Glomerular visceral epithelial cell (primary cell): ENCODE results near the gene DBP.

ENCODE experiments used
- DNase-seq: peaks from one replicate; pipeline ENCODE4 v3.0.0-alpha.2; 2016; ENCODE audit errors: extremely low spot score

Gene DBP

GRCh38 chr19:48609571-48610108, 27.5 kb downstream of the DBP start:
- no peak for DNase-seq

DNA sequence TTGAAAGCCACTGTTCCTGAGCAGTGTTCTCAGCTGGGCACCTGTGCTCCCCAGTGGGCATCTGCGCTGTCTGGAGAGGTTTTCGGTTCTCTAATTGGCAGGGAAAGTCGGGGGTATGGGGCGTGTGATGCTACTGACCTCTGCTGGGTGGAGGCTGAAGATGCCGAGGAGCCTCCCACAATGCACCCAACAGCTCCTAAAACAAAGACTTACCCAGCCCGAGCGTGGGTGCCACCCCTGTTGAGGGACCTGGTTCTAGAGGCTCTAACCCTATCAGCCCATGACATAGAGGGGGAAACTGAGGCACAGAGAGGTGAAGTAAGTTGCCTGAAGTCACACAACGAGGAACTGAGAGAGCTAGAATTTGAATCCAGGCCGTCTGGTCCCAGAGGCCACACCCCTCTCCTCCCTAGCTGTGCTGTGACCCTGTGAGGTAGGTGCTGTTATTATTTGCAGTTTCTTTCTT, 28.3 kb downstream of the DBP start:
- no peak for DNase-seq

- DNase-seq: no peak
Observed at GRCh38 chr19:48607359-48607755, 29.8 kb downstream of the DBP start.

GRCh38 chr19:48606463-48607358, 30.5 kb downstream of the DBP start, which contains the start of gene SPACA4:
TSS of gene SPACA4 (plus strand) at chr19:48606742. CDS start at chr19:48606979, 237 bp downstream.
- DNase-seq: no peak

- DNase-seq: no peak
Observed at GRCh38 chr19:48603850-48604249, 33.3 kb downstream of the DBP start.

DNA sequence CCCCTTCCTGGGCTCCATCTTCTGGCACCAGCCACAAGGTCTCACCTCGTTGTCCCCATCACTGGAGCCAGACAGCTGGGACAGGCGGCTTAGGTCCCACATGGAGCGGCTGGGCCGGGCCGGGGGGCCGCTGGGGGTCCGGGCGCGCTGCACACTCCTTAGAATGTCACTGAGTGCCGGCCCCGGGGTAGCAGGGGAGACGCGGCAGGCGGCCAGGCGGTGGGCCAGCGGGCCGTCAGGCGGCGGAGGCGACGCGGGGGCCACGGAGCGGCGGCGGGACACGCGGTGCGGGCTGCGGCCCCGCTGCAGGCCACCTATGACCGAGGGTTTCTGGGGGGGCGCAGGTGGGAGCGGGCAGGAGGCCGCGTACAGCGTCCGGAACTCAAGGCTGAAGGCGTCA, 33.7 kb downstream of the DBP start:
- DNase-seq: no peak

GRCh38 chr19:48603001-48603400, 34.2 kb downstream of the DBP start:
- DNase-seq: no peak

DNA sequence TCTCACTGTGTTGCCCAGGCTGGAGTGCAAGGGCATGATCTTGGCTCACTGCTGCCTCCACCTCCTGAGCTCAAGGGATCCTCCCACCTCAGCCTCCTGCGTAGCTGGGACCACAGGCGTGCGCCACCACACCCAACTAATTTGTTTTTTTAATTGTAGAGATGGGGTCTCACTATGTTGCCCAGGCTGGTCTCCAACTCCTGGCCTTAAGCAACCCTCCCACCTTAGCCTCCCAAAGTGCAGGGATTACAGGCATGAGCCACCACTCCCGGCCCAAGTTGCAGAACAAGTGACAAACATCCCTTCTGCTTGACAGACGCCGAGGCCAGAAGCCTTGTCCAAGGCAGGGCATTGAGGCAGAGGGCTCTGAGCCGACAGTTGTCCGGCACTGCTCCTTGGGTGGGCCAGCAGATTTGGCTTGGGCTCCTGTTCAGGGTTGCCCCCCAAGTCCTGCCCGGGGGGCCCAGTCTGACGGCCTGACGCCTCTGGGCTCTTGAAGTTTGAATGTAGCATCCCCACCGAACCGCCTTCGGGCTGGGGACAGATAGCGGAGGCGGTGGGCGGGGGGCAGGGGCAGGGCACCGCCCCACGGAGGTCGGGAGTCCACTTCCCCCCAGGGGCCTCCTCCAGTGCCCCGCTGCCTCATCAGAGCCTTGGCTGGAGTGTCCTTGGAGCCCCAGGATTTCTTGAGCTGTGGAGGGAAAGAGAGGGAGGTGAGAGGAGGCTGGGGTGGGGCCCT, 36.3 kb downstream of the DBP start:
- DNase-seq: no peak

DNA sequence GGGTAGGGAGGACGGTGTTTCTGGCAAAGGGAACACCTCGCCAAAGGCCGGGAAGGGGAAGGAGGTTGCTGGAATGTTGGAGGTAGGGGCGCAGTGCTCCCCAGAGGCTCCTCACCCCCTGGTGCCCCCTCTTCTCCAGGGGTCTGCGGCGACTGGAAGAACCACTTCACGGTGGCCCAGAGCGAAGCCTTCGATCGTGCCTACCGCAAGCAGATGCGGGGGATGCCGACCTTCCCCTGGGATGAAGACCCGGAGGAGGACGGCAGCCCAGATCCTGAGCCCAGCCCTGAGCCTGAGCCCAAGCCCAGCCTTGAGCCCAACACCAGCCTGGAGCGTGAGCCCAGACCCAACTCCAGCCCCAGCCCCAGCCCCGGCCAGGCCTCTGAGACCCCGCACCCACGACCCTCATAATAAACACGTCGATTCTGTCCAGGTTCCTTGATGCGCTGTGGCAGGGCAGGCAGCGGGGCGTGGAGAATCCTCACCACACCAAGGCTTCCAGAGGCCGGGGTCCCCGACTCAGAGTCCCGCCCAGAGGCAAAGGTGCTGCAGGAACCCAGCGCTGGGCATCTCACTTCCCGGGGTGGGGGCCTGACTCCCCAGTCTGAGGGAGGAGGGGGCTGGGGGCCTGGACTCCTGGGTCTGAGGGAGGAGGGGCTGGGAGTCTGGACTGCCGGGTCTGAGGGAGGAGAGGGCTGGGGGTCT, 38.0 kb downstream of the DBP start:
- no peak for DNase-seq

DNA sequence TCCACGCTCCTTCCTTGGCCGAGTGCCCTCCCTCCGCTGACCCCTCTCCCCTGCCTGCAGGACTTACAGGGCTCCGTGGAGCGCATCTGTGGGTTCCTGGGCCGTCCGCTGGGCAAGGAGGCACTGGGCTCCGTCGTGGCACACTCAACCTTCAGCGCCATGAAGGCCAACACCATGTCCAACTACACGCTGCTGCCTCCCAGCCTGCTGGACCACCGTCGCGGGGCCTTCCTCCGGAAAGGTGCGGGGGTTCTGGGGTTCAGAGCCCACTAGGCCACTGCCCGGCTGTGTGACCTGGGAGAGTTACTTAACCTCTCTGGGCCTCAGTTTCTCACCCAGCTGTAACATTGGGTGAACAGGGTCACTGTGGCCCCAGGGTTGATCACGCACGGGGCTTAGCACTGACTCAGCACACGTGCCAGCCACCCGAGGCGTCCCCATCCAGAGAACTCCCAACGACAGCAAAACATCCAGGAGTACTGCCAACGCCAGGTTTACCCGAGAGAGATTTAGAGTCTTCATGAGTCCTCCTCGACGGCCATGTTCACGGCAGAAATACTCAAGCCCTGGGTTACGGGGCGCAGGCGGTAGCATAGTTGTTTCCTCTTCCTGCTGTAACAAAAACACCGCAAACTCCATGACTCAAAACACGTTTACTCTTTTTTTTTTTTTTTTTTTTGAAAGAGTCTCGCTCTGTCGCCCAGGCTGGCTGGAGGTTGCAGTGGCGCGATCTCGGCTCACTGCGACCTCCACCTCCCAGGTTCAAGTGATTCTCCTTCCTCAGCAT, 40.3 kb downstream of the DBP start:
- peak; percentile 36 for DNase-seq

DNA sequence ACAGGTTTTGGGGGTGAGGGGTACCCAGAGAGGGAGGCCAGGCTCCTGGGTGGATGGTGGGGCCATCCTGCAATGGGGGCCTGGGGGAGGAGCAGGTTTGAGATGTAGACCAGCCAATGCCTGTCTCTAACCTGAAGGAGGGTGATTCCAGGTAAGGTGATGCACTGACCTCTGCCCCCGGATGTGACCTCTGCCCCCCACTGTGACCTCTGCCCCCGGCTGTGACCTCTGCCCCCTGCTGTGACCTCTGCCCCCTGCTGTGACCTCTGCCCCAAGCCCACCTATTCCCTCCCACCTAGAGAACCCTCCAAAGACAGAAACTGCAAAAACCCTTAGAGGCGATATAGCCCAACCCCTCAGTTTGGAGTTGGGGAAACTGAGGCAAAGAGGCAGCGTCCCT, 40.9 kb downstream of the DBP start:
- no peak for DNase-seq

DNA sequence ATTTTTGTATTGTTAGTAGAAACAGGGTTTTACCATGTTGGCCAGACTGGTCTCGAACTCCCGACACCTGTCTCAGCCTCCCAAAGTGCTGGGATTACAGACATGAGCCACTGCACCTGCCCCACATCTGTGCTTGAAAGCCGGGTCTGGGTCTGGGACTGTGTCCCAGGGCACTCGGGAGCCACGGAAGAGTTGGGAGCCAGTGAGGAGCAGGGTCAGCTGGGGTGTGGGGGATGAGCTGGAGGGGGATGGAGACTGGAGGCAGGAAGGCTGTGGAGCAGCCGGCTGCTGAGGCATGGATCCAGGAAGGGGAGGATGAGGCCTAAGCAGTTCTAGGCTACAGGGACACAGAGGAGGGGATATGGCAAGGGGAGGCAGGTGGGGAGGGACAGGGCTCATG, 41.3 kb downstream of the DBP start:
- DNase-seq: no peak

GRCh38 chr19:48595171-48595570, 42.0 kb downstream of the DBP start:
- no peak for DNase-seq

GRCh38 chr19:48591021-48591420, 46.2 kb downstream of the DBP start:
- DNase-seq: no peak

GRCh38 chr19:48588670-48589401, 48.3 kb downstream of the DBP start:
- peak; percentile 93 for DNase-seq

- no peak for DNase-seq
Observed at GRCh38 chr19:48587387-48587786, 49.8 kb downstream of the DBP start.

DNA sequence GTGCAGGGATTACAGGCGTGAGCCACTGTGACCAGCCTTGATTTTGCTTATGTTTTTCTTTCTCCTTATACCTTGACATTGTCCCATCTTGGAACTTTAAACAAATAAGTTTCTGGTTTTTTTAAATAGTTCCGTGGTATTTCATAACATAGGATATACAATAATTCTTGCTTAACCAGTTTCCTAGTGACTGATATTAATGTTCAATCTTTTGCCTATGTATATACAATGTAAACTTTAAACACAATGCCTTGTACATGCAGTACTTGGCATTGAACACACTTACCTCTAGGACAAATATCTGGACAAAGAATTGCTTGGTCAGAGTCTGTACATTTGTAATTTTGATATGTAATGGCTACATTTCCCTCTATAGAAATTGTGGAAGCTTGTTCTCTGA, 55.0 kb downstream of the DBP start:
- no peak for DNase-seq
